Activated CD4-positive, alpha-beta T cell treated with anti-CD3 and anti-CD28 coated beads, Interleukin-2, amount 50 U/mL, for 24 hours (primary cell): ENCODE measurements around the gene CST9L.

Source experiments
- DNase-seq, 2 donors: peaks; one replicate each; pipeline ENCODE4 v3.0.0-alpha.2; 2020; ENCODE audit warnings: low read depth in 1 of 2, low spot score in 1 of 2

The CST9L gene

GRCh38 chr20:23547613-23548012 lies 20.7 kb downstream of the CST9L start:
- DNase-seq: no peak

GRCh38 chr20:23546435-23547144 lies 21.7 kb downstream of the CST9L start:
- DNase-seq: no peak

- DNase-seq: no peak
Observed at GRCh38 chr20:23544133-23544532, 24.2 kb downstream of the CST9L start.

- DNase-seq: no peak
Observed at GRCh38 chr20:23542801-23543200, 25.5 kb downstream of the CST9L start.

GRCh38 chr20:23541776-23542175 lies 26.5 kb downstream of the CST9L start:
- DNase-seq: no peak

- DNase-seq: no peak
Observed at GRCh38 chr20:23541330-23541729, 27.0 kb downstream of the CST9L start.

GRCh38 chr20:23540624-23541023 lies 27.7 kb downstream of the CST9L start:
- no peak for DNase-seq

- DNase-seq: no peak
Observed at GRCh38 chr20:23537030-23537429, 31.3 kb downstream of the CST9L start.

GRCh38 chr20:23536328-23536974 lies 31.8 kb downstream of the CST9L start:
- no peak for DNase-seq

GRCh38 chr20:23534801-23535593 lies 33.3 kb downstream of the CST9L start:
- DNase-seq: no peak

GRCh38 chr20:23533161-23533560 lies 35.1 kb downstream of the CST9L start:
- DNase-seq: no peak

- no peak for DNase-seq
Observed at GRCh38 chr20:23532533-23532932, 35.8 kb downstream of the CST9L start.

GRCh38 chr20:23530937-23531567 lies 37.2 kb downstream of the CST9L start:
- no peak for DNase-seq

GRCh38 chr20:23528867-23529431 lies 39.3 kb downstream of the CST9L start:
- DNase-seq: no peak

GRCh38 chr20:23526850-23527249 lies 41.4 kb downstream of the CST9L start:
- no peak for DNase-seq

GRCh38 chr20:23524146-23524545 lies 44.1 kb downstream of the CST9L start:
- no peak for DNase-seq

GRCh38 chr20:23520185-23520584 lies 48.1 kb downstream of the CST9L start:
- no peak for DNase-seq

GRCh38 chr20:23519556-23519955 lies 48.7 kb downstream of the CST9L start:
- no peak for DNase-seq

GRCh38 chr20:23517719-23518118 lies 50.6 kb downstream of the CST9L start:
- no peak for DNase-seq

GRCh38 chr20:23515250-23515939 lies 52.9 kb downstream of the CST9L start:
- DNase-seq: no peak

- no peak for DNase-seq
Observed at GRCh38 chr20:23514848-23515247, 53.4 kb downstream of the CST9L start.
